ENCODE results near the gene CPEB3.

GRCh38 chr10:92239600-92240288 is 51.1 kb downstream of the CPEB3 start:
- no peak for TF ChIP-seq EZH2 (IDR thresholded peaks at IDR 0.05; ENCODE audit: borderline replicate concordance, low read depth, low read length, severe bottlenecking)
- no peak for TF ChIP-seq CTCF (IDR thresholded peaks at IDR 0.05; ENCODE audit: extremely low read depth in 1 of 2, insufficient read depth in 1 of 2, low read depth in 1 of 2, low read length in 2 of 2)
- no peak for TF ChIP-seq POLR2A (IDR thresholded peaks at IDR 0.05; ENCODE audit: low read depth, low read length)
- TF ChIP-seq MAX (IDR thresholded peaks at IDR 0.05; ENCODE audit: insufficient read depth, insufficient read length) = no peak
- no peak for TF ChIP-seq POLR2AphosphoS5 (IDR thresholded peaks at IDR 0.05; ENCODE audit: insufficient read depth, low read depth, low read length)

Measured in endothelial cell of umbilical vein (primary cell).